Pulmonary artery endothelial cell (primary cell): ENCODE data around the gene VDAC1. TPM values are rescaled to one million over a fixed set of nuclear protein-coding genes. Genes with fewer than 3 reads are reported as not detected.
"Not testable (repeated sequence)": the region's sequence is repeated elsewhere in the genome, so short reads cannot be mapped to it uniquely, and the experiment has no call there.

Experiments
- DNase-seq: peaks from one replicate; pipeline ENCODE4 v3.0.0-alpha.2; 2011; ENCODE audit warnings: low read depth, low spot score
- total RNA-seq: library from RNA; depleted of rRNA; stranded (reverse); fragments of >200 nt; gene quantifications from 2 replicates; pipeline ENCODE4 v1.2.3, GENCODE V29; 2014

VDAC1 gene
- total RNA-seq, 1 donor from 2014 or later, result 402 TPM

DNA sequence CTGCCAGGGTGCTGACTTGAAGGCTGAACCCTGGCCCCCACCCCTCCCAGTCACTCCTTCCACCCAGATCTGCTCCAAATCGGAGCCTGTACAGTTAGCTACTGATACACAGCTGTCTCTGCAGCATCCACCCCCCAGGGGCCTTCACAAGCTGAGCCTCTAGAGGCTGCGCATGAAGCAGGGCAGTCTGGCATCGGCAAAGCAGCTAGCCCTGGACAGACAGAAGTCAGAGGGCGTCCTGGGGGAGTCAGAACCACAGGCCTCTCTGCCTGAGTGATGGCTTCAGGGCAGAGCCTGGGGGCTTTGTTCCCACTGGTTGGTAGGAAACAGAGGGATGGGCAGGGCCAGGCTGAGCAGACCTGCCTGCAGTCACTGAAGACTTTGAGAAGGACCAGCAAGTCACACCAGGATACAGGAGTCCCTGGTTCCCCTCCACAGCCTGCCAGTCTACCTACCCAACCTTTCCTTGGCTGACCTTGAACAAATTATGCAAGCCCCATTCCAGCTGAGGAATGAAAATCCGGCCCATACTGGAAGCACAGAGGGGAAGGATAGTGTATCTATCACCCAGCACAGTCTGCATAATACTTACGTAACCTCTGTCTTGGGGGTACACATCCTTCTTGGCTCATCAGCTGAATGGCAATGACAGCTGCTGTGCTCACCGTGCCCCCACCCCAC is 8.8 kb downstream of the VDAC1 start:
- DNase-seq, result no peak

DNA sequence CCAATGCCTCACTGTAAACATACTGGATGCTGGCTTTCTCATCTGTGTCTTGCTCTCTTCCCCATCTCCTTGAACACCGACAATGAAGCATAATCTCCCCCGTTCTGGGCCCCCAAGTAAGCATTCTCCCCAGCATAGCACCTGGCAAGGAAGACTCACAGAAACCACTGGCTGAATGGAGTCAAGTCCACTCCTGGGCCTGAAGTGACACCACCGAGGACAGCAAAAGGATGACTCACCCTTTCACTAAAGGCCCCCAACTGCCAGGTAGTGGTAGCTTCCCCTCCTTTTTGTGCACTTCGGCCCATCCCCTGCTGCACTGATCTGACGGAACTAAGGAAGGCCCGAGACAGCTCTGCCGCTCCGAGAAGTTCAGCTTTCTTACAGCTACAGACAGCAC is 9.4 kb downstream of the VDAC1 start:
- no peak for DNase-seq

DNA sequence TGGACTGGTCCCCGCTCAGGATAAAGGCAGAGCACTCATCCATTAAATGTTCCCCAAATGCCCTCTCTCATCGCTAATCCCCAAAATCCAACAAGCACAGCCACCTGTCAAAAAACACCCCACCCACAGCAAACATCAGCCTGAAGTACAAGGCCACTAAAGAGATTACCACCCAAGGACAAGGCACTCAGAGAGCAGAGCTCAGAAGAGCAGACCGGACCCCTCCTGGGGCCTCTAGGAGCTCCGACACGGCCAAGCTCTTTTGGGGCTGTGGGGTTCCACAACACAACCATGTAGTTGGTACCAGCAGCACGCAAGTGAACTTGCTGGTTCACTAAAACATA is 9.8 kb downstream of the VDAC1 start:
- no peak for DNase-seq

DNA sequence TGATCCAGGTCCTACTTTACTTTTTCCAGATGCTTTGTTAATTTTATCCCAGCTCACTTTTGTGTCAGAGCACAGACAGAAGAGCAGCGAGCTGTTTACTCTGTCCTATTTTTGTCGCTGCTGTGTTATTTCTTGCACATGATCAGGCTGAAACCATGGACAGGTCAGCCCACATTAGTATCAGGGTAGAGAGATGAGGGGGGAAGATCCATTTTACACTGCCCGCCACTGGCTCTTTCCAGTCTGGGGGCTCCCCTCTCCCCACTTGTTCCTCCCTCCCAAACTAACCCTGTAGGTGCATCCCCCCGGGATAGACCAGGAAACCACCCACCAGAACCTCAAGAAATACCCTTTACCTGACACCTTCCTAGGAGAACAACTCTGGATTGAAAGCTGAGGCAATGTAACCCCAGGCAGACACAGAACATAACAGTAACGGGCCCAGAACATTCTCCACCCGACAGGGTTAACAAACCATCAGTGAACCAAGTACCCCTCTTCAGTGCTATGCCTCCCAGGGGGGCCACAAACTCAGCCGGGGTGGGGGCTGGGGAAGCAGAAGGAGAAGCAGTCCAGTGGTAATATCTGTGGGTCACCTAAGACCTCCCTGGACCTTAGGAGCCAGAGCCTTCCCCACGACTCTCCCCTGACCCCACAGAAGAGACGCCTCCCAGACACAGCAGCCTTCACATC is 10.3 kb downstream of the VDAC1 start:
- DNase-seq, result no peak

DNA sequence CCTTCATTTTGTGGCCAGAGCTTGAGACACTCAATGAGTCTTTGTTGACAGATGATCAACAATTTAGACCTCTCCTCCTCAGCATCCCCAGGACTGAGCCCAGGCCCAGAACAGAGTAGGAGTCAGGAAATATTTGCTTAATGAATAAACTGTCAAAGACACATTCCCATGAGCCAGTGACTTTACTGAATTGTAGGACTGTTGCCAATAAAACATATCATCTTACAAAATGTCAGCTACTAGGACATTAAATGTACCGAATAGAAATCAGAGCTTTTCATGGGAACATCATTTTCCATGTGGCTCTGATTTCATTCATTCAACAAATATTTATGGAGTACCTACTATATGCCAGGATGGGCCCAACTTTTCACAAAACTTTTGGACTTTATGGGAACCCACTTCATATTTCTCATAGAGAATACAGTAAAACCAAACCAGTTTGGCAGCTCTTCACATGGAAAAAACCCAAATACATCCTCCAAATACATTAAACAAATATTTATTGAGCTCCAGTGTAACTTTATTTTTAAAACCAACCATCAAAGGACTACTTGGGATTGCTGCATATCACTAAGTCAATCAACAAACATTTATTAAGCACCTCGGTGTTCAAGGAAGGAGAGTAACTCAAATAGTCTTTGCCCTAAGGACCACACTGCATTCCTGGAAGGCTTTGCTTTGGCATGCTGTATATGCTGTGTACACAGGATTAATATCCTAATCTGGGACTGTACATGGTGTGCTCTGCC is 11.4 kb downstream of the VDAC1 start:
- DNase-seq, result no peak

DNA sequence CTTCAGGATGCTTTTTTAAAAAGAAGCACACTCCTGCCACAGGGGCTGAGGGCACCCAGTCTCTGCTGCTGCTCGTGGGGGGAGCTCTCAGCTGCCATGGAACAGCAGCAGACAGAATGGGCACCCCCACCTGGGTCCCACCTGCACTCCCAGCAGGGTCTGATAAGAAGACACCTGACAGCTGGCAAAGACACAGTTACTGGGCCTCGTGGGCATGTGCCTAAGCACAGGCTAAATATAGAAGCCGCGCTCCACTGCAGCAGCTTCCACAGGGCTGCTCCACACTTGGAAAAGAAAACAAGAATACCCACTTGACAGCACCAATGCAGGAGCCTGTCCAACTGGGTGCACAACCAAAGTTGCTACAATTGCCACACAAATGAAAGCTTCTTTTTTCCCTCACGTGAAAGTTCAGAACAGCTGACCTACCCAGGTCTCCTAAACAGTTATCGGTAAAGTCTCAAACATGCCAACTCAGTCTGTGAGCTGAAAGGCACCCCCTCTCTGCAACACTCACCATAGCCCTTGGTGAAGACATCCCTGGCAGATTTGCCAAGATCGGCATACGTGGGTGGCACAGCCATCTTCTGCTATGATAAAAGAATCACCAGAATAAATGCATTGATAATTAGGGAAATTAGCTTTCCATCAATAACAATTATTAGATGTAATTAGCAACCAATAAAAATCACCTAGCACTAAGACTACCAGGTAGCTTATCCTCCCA is 12.2 kb downstream of the VDAC1 start:
- no peak for DNase-seq

DNA sequence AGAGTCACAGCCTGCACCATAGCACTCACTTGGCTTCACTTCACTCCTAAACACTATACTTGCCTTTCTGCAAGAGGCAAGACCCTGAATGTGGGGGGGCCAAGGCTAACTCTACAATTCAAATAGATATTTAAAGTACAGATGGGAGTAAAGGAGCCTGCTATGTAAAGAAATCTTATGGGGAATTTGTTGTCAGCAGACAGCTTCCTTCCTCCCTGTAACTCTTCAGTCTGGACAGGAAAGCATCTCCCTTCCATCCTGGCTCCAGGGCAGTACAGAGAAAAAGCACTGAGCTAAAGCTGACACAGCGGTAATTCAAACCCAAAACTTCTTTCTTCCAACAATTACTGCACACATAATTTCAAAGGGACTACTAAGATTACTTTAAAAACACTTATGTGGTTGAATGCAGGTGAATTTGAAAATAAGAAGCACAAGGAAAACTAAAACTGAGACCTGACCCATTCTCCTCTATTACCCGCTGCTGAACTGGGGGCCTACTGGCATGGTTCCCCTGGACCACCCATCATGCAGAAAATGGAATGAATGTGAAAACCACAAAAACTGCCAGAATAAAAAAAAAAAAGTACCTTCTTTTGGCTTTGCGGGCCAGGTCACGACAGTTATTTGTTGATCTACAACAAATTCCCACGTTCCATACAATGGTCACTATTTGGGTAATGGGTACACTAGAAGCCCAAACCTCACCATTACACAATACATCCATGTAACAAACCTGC is 13.4 kb downstream of the VDAC1 start:
- no peak for DNase-seq

DNA sequence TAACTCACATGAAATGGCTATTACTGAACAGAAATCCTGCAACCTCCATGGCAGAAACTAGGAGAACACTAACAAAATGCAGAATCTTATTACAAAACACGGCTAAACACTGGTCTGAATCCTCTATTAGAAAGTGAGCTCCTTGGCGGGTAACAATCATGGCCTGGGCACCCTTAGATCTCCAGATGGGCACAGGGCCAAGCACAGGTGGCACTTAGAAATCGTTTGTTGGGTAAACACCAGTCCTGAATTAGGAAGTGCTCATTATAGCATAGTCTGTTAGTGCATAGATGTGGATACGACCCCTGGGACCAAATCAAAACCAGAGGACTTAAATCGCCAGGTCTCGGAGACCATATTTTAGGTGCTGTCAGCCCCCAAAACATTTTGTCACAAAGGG is 14.4 kb downstream of the VDAC1 start:
- DNase-seq, result no peak

DNA sequence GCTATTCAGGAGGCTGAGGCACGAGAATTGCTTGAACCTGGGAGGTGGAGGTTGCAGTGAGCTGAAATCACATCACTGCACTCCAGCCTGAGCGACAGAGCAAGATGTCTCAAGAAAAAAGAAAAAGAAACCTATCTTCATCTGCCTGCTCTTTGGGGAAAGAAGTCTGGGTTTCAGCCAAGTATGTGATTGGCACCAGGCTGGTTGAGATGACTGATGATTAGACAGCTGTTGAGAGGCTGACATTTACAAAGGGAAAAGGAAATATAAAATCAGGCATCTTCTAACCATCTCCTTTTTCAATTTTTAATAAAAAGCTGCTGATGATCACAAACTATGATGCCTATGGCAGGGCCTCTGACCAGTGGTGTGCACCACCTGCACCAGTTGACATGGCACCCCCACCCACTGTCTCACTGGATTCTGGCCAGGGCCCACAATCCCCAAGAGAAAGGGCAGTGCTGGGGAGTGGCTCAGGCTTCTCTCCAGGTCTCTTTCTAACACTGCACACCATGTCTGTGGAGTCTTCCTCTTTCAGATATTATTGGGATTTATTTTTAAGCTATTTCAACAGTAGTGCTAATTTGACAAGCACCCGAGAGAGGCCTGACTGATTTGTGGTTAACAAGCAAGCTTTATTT is 19.1 kb downstream of the VDAC1 start:
- no peak for DNase-seq

DNA sequence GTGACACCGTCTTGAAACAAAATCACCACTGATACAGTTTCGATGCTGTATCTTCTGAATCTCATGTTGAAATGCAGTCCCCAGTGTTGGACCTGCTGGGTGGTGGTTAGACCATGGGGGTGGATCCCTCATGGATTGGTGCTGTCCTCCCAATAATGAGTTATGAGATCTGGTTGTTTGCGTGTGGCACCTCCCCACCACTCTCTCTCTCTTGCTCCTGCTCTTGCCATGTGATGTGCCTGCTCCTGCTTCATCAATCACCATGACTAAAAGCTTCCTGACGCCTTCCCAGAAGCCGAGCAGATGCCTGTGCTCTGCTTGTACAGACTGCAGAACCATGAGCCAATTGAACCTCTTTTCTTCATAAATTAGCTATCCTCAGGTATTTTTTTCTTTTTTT is 21.1 kb downstream of the VDAC1 start:
- no peak for DNase-seq

DNA sequence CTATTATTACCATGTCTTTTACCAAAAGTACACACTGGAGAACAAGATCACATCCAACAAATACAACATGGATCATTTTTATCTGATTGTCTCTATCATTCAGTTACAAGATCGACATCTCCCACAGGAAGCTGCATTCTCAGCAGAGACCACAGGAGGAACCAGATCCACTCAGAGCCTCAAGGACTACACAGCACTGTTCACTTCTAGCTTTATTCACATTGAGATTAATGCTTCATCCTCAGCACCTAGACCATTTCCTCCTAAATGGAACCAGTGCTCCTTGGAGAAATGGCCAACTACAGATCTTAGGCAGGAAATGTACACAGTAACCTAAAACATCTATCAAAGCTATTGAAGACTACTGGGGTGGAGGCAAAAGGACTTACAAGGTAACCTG is 23.1 kb downstream of the VDAC1 start:
- no peak for DNase-seq

DNA sequence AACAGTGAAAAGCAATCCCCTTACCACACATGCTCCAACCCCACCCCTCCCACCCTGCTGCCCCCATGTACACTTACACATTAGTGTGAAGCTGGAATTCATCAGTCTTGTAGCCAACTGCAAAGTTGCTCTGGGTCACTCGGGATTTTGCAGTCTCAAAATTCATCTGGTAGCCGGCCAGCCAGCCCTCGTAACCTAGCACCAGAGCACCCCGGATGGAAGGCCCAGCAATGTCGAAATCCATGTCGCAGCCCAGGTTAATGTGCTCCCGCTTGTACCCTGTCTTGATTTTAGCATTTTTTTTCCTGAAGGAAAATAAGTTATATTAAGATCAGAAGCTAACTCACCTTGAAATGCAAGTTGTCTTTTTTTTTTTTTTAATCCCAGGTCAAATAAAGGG is 24.1 kb downstream of the VDAC1 start:
- no peak for DNase-seq

DNA sequence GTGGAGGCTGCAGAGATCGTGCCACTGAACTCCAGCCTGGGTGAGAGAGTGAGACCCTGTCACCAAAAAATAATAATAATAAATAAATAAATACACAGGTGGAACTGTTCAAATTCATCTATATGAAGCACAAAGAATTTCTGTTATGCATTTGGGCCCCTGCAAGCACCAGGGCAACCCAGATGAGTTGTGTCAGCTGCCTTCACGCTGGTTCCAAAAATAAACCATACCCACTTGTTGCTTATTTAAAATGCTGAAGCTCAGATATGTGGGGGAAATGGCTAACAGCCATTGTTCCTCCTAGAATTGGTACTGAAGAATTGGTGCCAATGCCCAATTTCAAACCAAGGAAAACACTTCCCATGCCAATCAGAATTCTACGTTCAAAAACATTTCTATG is 25.8 kb downstream of the VDAC1 start:
- DNase-seq, result no peak

DNA sequence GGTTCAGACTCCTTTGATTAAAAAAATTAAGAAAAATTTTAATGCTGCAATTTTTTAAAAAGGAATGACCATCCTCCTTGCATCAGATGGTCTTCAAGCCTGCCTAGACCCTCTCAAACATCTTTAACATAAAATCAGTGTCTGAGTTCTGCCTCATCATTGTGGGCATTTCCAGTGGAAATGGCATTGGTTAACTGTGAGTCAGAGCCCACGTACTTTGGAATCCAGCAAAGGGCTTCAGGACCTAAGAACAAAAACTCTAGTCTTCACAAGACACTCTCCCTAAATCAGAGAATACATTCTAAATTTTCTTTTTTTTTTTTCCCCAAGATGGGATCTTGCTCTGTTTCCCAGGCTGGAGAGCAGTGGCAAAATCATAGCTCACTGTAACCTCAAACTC is 26.9 kb downstream of the VDAC1 start:
- no peak for DNase-seq

DNA sequence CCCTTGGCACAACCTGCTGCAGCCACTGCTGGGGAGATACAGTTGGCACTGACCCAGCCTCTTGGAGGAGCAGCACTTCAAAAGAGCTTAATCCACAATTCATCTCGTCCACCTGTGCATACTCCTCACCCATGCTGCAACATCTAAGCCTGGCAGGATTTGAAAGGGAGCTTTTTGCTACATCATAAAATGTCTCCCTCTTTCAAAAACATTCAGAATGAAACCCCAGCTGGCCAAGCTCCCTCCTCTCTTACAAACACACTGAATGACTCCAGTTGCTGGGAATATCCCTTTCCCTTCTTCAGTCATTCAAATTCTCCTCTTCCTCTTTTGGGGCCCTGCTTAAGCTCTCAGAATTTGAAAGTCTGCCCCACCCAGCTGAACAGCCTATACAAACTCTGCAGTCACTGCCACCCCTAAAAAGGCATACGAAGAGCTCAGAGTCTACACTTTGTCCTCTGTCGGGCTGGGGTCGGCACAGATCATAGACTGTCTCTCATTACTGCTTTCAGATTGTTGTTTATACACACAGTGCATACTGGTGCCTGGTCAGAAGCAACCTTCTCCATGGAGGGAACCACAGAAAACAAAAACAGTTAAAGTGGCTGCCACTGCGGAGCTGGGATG is 27.5 kb downstream of the VDAC1 start:
- DNase-seq, result no peak

DNA sequence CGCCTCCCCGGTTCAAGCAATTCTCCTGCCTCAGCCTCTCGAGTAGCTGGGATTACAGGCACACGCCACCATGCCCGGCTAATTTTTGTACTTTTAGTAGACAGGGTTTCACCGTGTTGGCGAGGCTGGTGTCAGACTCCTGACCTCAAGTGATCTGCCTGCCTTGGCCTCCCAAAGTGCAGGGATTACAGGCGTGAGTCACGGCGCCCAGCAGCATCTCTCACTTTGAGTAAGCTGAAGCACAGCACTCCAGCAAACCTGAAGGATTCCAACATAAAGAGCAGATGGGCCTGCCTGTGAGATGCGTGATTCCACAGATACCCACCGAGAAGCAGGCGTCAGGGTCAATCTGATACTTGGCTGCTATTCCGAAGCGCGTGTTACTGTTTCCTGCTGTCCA is 29.2 kb downstream of the VDAC1 start:
- not testable (repeated sequence) for DNase-seq

DNA sequence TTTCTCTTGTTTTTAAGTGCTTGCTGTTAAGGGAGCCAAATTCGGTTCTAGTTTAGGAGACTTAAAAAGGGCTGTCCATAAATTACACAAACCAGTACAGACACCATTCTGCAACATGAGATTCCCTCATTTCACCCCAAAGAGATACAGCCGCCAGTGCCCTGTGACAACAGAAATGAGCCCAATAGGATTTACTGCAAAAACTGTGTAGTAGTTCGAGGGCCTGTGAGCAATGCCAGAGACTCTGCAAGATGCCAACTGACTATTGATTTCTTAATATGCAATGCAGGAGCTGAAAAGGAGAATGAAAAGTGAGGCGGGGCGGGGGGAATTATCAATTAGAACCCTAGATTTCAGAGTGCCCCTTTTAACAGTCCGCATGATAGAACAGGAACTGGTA is 30.6 kb downstream of the VDAC1 start:
- no peak for DNase-seq

DNA sequence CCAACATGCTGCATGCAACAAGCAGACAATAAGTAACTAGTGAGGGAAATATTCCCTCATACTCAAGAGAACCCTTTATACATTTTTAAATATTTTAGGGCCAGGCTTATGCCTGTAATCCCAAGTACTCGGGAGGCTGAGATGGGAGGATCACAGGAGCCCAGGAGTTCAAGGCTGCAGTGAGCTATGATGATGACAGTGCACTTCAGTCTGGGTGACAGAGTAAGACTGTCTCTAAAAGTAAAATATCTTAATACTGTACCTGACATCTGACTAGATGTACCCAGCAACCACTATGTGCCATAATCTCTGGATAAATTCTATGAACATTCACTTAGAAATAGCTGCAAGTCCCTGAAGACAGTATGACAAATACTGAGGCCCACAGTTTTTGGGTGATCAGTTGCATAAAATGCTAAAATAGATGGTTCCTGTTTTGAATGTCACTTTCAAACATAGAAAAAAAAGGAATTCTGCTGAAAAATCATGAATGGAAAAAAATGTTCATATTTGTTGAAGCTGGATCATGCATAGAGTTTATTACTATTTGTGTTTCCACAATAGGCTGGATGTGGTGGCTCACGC is 34.4 kb downstream of the VDAC1 start:
- no peak for DNase-seq

DNA sequence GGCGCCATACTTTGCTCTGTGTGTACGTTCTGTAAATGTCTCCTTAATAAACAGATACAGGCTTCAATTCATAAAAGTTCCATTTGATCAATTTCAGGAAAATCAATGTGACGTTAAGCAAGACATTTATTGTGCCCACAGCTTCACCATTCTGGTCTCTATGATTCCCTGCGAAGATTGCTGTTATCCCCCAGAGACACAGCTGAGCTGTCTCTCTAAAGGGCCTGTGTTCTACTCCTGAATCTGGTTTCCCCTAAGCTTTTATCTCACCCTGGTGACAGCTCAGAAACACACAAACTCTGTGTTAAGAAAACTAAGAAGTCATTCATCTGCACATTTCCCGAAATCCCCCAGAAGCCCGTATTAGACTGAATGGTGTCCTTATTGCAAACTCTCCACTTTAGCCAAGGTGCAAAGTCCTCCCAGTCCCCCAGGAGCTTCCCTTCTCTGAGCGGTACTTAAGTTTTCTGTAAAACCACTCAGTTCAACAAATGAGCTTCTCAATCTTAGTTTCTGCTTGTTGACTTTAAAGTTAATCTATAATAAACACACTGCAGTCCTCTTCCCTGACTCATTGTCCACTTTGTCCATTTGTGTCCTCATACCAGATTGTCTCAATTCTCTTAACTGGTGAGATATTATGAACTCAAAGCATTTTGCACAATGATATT is 35.0 kb downstream of the VDAC1 start:
- no peak for DNase-seq
